G401 (cell line): ENCODE measurements around the gene SETBP1. TPM values are rescaled to one million over a fixed set of nuclear protein-coding genes. Genes with fewer than 3 reads are reported as not detected.

Source experiments
- DNase-seq: peaks from one replicate; pipeline ENCODE4 v3.0.0-alpha.2; 2015; ENCODE audit warnings: low spot score
- in situ Hi-C: cut with HindIII; loops from 2 replicates; pipeline ENCODE4 v1.10.0; 2016; ENCODE audit warnings: low sequenced_read_pairs, mixed read lengths
- total RNA-seq: library from RNA; depleted of rRNA; stranded (reverse); fragments of >200 nt; shearing (Covaris generic); gene quantifications from 2 replicates; pipeline ENCODE4 v1.2.3, GENCODE V29; 2014

Gene SETBP1
- total RNA-seq, 1 experiment from 2014 or later: not detected

DNA sequence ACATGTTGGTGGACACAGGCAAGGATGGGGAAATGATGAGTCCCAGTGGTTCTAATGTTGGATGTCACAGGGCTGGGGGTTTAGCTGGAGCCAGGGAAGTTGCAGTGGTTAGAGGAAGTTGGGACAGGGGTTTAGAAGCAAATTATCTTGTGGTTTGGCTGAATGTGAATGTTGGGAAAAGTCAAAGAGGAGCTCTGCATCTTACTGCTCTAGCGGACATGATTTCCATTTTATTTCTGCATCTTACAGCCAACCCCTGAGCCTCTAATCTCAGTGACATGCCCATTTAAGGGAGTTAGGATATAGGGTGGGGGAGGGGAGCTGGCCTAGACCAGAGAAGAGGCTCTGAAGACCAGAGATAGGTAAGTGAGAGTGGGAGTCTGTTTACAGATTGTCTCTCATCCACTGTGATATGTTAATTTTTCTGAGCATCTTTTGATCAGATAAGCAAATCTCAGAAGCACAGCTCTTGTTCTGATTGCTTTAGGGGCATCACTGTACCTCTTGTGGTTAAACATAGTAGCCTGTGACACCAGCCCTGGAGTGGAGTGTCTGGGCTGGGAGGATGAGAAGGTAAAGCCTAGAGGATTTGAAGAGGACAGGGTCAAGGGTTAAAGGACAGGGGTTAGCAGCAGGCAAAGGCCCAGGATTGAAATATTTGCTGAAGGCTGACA, 43.6 kb downstream of the SETBP1 start:
- DNase-seq: no peak
- in situ Hi-C loops: no loop called here

DNA sequence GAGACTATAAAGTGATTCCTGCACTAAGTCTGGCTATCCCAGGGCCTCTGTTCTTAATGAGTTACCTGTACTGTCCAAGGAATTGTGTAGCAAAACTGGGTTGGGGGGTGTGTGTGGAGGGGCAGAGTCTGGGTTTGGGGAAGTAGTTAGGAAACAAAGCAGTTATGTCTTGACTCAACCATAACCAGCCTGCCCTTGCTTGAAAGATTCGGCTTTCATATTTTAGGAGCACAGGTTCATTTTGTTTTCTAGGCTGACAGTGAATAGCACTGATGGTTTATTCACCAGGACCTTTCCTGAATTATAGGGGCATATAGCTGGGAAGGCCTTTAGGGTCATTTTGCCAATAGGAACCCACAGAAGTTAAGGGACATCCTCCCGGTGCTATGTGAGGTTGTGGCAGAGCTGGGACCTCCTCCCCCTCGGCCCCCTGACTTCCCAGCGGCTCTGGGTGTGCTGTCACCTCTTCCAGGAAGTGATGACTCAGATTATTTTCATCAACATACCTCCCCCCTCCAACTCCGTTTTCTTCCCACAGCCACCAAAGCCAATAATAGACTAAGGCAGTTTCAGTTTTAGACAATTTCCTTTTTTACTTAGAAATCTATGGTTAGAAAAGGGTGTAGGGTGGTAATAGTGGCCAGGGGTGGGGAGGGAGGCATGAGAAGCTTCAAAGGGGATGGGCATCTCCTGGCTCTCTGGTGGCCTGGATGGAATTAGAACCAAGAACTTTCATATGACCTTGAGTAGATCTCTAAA, 44.8 kb downstream of the SETBP1 start:
- in situ Hi-C loops: no loop called here
- DNase-seq: no peak

DNA sequence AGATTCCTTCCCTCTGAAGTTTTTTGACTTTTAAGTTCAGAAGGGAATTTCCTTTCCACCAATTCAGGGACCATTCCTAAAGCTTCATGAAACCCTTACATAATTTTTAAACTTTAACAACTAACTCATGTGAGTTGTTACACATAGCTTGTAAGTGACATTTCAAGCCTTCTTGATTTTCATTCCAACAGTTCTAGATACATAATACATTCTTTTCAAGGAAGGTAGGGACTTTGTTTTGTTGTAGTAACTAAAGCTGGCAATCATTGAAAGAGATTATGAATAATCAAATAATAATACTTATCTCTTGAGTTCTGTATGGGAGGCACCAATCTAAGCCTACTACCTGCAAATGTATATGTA, 45.4 kb downstream of the SETBP1 start:
- DNase-seq: no peak
- in situ Hi-C loops: no loop called here

DNA sequence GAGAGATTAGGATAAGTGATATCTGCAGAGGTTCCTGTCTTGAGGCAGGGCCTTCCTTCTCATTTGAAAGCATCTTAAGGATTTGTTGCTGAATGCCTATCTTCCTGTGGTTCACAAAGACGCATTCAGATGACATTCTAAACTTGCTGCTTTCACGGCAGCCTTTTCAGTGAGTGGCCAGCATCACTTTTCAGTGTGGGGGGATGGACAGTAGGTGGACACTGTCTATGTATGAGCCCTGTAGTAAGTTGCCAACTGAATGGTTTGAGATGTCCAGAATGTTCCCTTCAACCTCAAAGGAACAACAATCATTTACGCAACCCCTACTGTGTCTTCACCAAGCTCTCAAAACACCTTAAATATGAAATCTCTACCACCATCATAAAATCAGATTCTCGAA, 46.6 kb downstream of the SETBP1 start:
- no peak for DNase-seq
- in situ Hi-C loops: no loop called here

DNA sequence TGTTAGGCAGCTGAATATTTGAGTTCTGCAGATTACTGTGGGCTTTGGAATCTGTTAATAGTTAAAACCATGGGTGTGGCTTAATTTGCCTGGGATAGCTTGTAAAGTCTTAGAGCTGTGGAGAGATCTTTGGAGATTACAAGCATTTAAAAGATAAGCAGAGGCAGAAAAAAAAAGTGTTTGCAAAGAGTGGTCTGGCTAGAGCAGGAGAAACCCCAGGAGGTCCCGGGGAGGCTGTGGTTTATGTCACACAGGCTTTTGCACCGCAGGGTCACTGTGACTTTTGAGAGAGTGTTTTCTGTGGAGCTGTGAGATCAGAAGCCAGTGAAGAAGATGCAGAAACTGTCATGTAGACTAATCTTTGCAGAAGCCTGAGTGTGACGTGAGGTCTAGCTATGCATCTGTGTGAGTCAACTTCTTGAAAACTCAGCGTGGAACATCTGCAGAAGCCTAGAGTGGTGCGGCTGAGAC, 49.0 kb downstream of the SETBP1 start:
- no peak for DNase-seq
- in situ Hi-C loops: no loop called here

DNA sequence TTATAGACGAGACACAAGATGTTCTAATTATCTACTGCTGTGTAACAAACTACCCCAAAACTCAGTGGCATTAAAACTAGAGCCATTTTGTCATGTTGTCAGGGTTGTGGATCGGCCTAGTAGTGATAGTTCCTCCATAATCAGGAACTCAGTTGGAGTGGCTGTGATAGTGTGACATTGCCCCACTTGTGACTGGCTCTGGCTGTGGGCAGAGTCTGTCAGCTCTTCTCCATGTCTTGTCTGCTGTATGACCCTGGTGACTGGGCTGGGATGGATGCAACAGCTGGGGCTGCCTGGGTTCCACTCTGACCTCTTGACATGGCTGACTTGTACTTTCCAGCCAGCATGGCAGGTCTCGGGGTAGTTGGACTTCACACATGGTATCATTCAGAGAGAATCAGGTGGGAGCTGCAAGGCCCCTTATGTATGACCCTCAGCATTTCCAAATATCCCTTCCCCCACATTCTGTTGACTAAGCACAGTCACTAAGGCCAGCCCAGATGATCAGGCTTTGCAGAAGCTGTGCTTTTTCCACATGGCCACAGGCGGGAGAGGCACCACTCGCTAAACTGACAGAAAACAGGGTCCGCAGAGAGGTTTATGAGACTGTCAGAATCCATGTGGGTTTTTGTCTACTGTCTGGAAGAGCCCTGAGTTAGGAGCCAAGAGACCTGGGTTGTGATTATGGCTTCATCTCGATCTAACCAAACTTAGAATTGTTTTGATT, 50.3 kb downstream of the SETBP1 start:
- DNase-seq: no peak
- in situ Hi-C loops: no loop called here

DNA sequence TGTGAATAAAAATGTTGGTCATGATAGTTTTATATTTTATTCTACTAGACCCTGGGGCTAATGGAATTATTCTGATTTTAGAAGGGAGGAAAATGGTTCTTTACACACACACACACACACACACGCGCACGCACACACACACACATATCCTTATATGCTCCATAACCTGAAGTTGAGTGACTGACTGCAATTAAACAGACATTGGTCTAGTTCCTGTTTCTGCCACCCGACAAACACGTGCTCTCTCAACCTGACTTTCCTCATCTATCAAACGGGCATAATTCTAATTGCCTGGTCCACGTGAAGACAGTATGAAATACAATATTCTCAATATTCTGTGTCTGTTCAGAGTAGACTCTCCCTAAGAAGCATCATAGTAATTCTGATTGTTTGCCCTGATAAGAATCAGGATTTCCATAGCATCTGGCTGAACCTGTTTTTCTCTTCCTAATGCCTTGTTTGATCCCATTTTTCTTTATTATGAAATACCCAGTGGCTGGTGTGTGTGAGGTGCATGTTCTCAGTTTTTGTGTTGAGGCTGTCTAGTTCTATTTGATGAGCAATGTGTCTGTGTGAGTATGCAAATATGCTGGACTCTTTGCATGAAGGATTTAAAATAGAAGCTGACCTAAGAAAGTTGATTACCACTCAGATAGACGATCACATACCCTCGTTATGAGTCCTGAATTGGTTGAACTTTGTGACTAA, 51.0 kb downstream of the SETBP1 start:
- DNase-seq: no peak
- in situ Hi-C loops: no loop called here

DNA sequence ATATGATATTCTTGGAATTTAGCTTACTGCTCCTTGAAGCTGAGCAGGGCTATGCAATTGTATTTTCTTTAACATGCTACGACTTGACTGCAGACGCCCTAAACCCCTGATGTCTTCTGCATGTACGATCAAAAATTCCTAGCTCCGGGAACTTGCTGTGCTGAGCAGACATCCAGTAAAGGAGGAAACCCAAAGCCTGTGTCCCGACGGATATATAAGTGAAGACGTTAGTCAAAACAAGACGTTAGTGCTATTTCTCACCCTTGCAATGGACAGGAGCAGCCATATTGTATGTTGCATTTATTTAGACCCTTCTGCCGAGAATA, 51.5 kb downstream of the SETBP1 start:
- in situ Hi-C loops: no loop called here
- no peak for DNase-seq

DNA sequence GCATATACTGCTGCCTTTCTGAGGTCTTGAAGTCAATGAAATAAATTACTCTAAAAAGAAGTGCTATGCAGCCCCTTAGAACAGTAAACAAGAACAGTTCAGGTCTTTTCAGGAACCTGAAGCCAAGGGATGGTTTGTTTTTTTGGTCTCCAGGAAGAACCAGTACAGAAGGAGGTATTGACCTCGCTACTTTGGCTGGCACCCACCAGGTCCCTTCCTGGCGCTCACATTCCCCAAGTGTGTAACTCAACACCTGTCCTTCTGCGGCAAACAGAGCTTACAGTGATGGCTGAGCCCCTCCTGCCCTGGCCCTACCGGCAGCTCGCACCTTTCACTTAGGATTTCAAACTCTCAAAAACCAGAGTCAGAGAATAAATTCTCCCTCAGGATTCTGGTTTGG, 51.9 kb downstream of the SETBP1 start:
- peak; percentile 47 for DNase-seq
- in situ Hi-C loops: no loop called here

DNA sequence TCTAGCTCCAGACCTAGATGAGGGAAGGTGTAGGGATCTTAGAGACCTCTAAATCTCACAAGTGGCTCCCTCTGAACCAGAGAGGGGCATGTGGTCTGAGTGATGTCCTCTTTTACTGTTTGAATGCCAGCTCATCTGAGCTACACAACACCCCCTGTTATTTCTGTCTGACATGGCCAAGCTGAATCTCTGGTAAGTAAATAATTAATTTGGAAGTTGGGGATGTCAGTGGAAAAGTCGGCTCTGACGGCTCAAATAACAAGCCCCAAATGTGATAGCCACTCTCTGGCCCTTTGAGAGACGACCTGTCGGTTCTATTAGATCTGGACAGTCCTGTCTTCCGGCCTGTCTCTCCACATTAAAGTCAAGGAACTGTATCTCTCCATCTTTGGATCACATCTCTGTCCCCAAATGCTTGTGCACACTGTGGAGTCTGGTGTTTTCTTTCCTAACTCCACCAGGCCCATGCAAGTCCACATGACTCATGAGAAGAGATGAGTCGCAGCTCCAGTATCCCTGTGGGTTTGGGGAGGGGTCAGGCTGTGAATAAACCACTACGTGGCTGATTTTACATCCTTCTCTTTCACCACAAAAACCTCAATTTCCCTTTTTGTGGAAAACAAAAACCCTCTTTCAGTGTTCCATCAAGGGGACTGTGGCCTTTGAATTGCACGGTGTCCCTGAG, 52.5 kb downstream of the SETBP1 start:
- DNase-seq: peak; percentile 75
- in situ Hi-C loops: no loop called here

DNA sequence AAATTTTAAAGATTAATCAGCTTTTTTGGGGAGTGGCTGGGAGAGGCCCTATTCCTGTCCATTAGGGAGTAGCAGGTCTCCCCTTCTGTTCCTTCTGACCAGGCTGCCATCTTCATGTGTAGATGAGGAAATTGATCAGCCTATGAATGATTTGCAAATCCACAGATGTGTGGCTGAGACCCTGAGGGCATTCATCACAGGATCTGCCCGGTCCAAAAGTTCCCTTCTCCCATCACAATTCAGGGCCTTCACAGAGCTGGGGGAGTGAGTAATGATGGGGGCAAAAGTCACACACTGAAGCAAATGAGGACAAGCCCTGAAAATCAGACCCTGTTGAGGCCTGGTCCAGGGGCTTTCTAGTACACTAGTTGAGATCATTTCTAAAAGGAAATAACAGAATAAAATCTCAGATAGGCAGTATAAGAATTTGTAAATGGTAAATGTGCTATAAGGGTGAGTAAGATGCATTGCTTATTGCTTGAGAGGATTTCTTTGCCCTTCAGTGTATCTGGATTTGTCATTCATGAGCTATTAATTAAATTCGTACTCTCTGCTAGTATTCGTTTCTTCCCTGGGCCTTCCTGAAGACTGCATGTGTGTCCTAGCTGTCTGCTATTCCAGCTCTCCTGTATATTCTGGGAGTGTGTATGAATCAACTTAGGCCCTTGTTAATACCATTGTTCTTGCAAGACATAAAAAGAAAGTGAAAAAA, 53.2 kb downstream of the SETBP1 start:
- in situ Hi-C loops: no loop called here
- no peak for DNase-seq

DNA sequence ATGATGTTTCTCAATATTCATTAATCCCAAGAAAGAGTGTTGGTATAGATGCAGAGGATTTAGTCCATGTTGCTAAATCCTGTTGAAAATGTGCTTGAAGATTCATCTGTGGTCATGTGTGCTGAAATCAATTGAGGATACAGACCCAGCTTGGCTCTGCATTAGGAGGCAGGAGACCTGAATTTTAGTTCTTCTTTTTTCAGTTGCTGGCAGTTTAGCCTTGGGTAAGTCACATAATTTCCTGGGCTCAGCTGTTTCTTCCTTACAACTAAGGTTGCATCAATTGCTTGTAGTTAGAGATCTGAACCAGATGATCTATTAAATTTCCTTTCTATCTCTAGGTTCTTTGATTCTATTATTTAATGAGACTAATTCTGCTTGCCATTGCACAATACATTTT, 54.4 kb downstream of the SETBP1 start:
- in situ Hi-C loops: no loop called here
- DNase-seq: no peak

DNA sequence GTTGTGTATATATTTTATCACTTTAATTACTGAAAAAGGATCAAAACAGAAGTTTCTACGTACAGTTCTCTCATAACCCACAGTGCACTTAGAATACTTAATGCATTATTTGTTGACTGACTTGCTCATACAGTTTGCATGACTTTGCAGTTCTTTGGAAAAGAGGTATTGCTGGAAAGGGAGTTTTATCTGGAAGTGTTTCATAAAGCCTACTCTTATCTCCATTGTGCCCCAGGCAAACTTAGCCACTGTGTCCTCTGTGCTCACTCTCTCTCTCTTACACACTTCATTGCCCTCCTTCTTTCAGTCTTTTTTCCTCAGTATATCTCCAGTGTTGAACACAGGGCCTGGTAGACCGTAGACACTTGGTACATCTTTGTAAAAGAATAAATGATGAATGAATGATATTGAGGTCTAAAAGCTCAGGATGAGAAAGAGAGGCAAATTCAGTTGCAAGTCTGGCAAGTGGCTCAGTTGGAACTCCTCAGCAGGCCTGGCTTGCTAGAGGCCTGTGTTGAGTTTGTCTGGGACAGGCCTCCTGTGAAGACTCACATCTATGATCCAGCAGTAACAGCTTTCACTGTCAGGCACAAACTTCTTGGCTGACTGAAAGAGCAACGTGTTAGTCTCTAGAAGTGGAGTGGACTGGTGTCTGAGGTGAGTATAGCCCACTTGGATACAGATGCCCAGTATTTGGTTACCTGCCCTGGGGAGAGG, 56.1 kb downstream of the SETBP1 start:
- in situ Hi-C loops: no loop called here
- no peak for DNase-seq

DNA sequence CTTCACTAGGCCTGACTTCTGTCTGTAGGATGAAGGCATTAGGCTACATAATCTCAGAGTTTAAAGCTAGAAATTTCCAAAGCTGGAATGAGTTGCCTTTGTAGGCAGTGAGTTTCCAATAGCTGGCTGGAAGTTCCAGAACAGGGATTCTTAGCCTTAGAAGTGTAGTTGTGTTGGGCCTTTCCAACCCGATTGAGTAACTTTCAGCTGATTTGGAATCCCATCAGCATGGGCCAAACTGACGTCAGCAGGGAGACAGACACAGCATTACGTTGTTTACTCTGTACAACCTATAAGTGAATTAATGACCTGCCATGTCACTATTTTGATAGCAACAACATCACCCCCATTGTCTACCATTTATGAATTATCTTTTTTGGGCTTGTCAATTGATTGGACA, 56.9 kb downstream of the SETBP1 start:
- in situ Hi-C loops: no loop called here
- no peak for DNase-seq

DNA sequence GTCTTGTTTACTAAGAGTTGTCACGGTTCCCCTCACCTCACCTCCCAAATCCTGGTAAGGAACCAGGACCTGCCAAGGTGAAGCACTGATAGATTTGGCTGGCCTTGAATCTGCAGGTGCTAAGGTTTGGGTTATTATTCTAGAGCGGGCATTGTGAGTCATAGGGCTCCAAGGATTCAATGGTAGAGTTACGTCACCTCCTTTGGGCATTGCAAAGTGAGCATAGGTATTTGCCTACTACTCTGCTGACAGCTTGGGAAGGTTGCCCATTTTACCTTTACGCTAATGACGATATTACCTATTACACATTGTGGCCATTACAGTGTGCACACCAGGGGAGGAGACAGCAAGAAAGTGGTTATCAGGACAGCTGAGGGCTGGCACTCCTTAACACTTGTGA, 59.3 kb downstream of the SETBP1 start:
- in situ Hi-C loops: no loop called here

DNA sequence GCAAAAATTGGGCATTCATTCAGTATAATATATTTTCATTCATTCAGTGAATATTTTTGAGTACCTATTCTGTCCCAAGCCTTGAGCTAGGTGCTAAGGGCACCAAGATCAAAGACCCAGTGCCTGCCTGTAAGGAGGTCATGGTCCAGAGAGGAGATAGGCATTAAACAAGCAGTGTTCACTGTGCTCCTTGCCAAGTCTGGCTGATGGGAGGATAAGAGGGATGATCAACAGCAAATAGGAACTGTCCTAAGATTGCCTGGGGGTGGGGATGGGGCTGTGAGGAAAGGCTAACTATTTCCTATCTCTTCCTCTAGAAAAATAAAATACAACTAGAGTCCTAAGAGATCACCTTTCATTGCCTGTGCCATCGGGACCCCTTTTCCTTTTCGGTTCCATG, 60.4 kb downstream of the SETBP1 start:
- no peak for DNase-seq
- in situ Hi-C loops: no loop called here

More for the DNA sequence above, 59.3 kb downstream of the SETBP1 start:
- no peak for DNase-seq

DNA sequence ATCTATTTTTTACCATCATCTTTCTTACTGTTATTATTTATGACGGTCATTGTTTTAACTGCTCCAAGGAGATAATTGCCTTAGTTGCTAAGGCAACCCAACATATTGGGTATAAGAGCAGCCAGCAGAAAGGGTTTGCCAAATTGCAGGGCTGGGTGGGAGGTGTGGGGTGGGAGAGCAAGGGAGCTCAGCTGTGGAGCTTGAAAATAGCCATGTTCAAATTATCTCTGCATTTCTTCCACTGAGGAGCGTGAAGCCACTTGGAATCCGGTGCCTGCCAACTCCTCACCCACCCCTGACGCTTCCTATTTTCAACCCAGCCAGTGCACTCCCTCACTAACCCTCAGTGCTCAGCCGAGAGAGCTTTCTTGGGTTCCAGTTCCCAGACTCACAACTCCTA, 60.8 kb downstream of the SETBP1 start:
- DNase-seq: peak; percentile 44
- in situ Hi-C loops: no loop called here

DNA sequence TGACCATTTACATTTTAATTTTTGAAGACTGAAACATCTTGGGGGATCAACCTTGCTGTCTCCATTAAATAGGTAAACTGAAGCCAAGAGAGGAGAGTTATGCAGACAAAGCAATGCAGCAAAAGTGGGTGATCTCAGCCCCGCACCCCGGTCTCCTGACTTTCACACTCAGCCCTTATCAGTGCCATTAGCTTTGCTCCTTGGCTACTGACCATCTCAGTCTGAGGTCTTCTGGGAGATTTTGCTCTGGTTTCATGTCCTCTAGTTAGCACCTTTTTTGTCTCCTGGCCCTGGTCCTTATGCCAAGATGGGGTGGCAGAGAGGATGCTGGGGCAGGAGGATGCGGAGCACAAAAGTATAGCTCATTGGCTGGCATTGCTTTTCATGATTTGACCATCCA, 61.4 kb downstream of the SETBP1 start:
- no peak for DNase-seq
- in situ Hi-C loops: no loop called here
